SIG-M5 (cell line): ENCODE data around the gene UBTD2.
"Not testable (repeated sequence)": the region's sequence is repeated elsewhere in the genome, so short reads cannot be mapped to it uniquely, and the experiment has no call there.

Experiments
- DNase-seq: peaks from one replicate; lab custom pipeline; 2025; lab: John Stamatoyannopoulos, UW

The UBTD2 gene

GRCh38 chr5:172251419-172251818 is 32.1 kb downstream of the UBTD2 start:
- no peak for DNase-seq

- no peak for DNase-seq
These were observed 34.9 kb downstream of the UBTD2 start for GRCh38 chr5:172248637-172249036.

- no peak for DNase-seq
These were observed 37.9 kb downstream of the UBTD2 start for GRCh38 chr5:172245703-172246125.

GRCh38 chr5:172245046-172245445 is 38.5 kb downstream of the UBTD2 start:
- no peak for DNase-seq

- DNase-seq: no peak
These were observed 40.3 kb downstream of the UBTD2 start for GRCh38 chr5:172243302-172243701.

- DNase-seq: no peak
These were observed 45.2 kb downstream of the UBTD2 start for GRCh38 chr5:172238334-172238733.

GRCh38 chr5:172235827-172236736 is 47.5 kb downstream of the UBTD2 start:
- no peak for DNase-seq

- DNase-seq: no peak
These were observed 48.3 kb downstream of the UBTD2 start for GRCh38 chr5:172235132-172235780.

- no peak for DNase-seq
These were observed 49.5 kb downstream of the UBTD2 start for GRCh38 chr5:172234031-172234430.

- DNase-seq: no peak
These were observed 53.7 kb downstream of the UBTD2 start for GRCh38 chr5:172229904-172230303.

- DNase-seq: no peak
These were observed 58.6 kb downstream of the UBTD2 start for GRCh38 chr5:172224996-172225395.

GRCh38 chr5:172223901-172224873 is 59.4 kb downstream of the UBTD2 start:
- no peak for DNase-seq

GRCh38 chr5:172219296-172219695 is 64.3 kb downstream of the UBTD2 start:
- no peak for DNase-seq

GRCh38 chr5:172216345-172216744 is 67.2 kb downstream of the UBTD2 start:
- DNase-seq: no peak

- DNase-seq: no peak
These were observed 70.4 kb downstream of the UBTD2 start for GRCh38 chr5:172213126-172213525.

- no peak for DNase-seq
These were observed 71.9 kb downstream of the UBTD2 start for GRCh38 chr5:172211676-172212075.

GRCh38 chr5:172209714-172210113 is 73.8 kb downstream of the UBTD2 start:
- DNase-seq: no peak

- DNase-seq: no peak
These were observed 76.1 kb downstream of the UBTD2 start for GRCh38 chr5:172207511-172207910.

- DNase-seq: not testable (repeated sequence)
These were observed 77.6 kb downstream of the UBTD2 start for GRCh38 chr5:172205984-172206383.

GRCh38 chr5:172200476-172200875 is 83.1 kb downstream of the UBTD2 start:
- no peak for DNase-seq

GRCh38 chr5:172199446-172199845 is 84.1 kb downstream of the UBTD2 start:
- DNase-seq: no peak

- DNase-seq: not testable (repeated sequence)
These were observed 85.8 kb downstream of the UBTD2 start for GRCh38 chr5:172197775-172198174.
